IMR-90 (cell line): ENCODE results near the gene FARS2. TPM values are rescaled to one million over a fixed set of nuclear protein-coding genes. Genes with fewer than 3 reads are reported as not detected.

Experiments used
- ATAC-seq: fragments of 200-7000 bp; cut with Tn5 transposase; 2 replicates; pipeline ENCODE4 v1.9.1; 2020; ENCODE audit warnings: low read depth, mild to moderate bottlenecking, moderate library complexity
- BruUV-seq: library from RNA; stranded (reverse); fragments of 400-500 nt; replicated peaks from 2 replicates; lab custom pipeline; 2021; lab: Mats Ljungman, UMichigan
- CTCF ChIA-PET: fragments of 300-600 bp; formaldehyde crosslinking; extraction: SDS; loops from one replicate; lab custom pipeline; 2021; ENCODE audit warnings: antibody characterized with exemption; lab: Yijun Ruan, JAX
- POLR2A ChIA-PET: fragments of 300-600 bp; sonication (Branson Sonifier 250); formaldehyde crosslinking; loops from one replicate; lab custom pipeline; 2022; ENCODE audit warnings: antibody characterized with exemption; ENCODE audit not compliant: unreplicated experiment; lab: Charles Lee
- DNase-seq: peaks from one replicate; pipeline ENCODE4 v3.0.0; 2013
- H2AFZ ChIP-seq: replicated peaks from 2 replicates; pipeline ENCODE3; 2013; ENCODE audit warnings: low read length, mild to moderate bottlenecking; ENCODE audit not compliant: poor library complexity
- H2AK5ac ChIP-seq: 2 replicates; pipeline ENCODE4 v1.6.1; 2013; ENCODE audit warnings: low read depth, low read length, inconsistent platforms
- H2AK9ac ChIP-seq: replicated peaks from 2 replicates; pipeline ENCODE3; 2013; ENCODE audit warnings: mild to moderate bottlenecking, low read depth, low read length, moderate library complexity; ENCODE audit not compliant: poor library complexity
- H2BK120ac ChIP-seq: 2 replicates; pipeline ENCODE4 v1.6.1; 2013; ENCODE audit warnings: low read depth, low read length, inconsistent platforms
- H2BK15ac ChIP-seq: 3 replicates; pipeline ENCODE4 v1.6.1; 2013; ENCODE audit warnings: low read depth, low read length, inconsistent platforms
- H2BK20ac ChIP-seq: 2 replicates; pipeline ENCODE4 v1.6.1; 2013; ENCODE audit warnings: low read depth, mild to moderate bottlenecking, inconsistent platforms, low read length, moderate library complexity
- H2BK5ac ChIP-seq: 2 replicates; pipeline ENCODE4 v1.6.1; 2013; ENCODE audit warnings: mild to moderate bottlenecking, low read depth, low read length, inconsistent platforms; ENCODE audit not compliant: poor library complexity, severe bottlenecking
- H3K14ac ChIP-seq: replicated peaks from 2 replicates; pipeline ENCODE4 v1.6.1; 2013; ENCODE audit warnings: low read depth, low read length, inconsistent platforms
- H3K18ac ChIP-seq: 2 replicates; pipeline ENCODE4 v1.6.1; 2013; ENCODE audit warnings: low read depth, low read length, control low read depth
- H3K23ac ChIP-seq: 2 replicates; pipeline ENCODE4 v1.6.1; 2013; ENCODE audit warnings: low read depth, low read length, inconsistent platforms
- H3K27ac ChIP-seq: 2 replicates; pipeline ENCODE4 v1.5.1; 2013; ENCODE audit warnings: mild to moderate bottlenecking, control low read depth, low read length; ENCODE audit not compliant: insufficient read depth
- H3K27me3 ChIP-seq: 2 replicates; pipeline ENCODE4 v1.6.1; 2013; ENCODE audit warnings: low read length; ENCODE audit not compliant: control insufficient read depth, insufficient read depth
- H3K36me3 ChIP-seq: 2 replicates; pipeline ENCODE4 v1.6.1; 2013; ENCODE audit warnings: low read length, mixed read lengths; ENCODE audit not compliant: control insufficient read depth, insufficient read depth
- H3K4ac ChIP-seq: 2 replicates; pipeline ENCODE4 v1.6.1; 2013; ENCODE audit warnings: low read depth, low read length, inconsistent platforms
- H3K4me1 ChIP-seq: 2 replicates; pipeline ENCODE4 v1.6.1; 2013; ENCODE audit warnings: low read length, mixed read lengths; ENCODE audit not compliant: control insufficient read depth, insufficient read depth
- H3K4me2 ChIP-seq: 2 replicates; pipeline ENCODE4 v1.6.1; 2013; ENCODE audit warnings: low read depth, mild to moderate bottlenecking, control low read depth, low read length, moderate library complexity
- H3K4me3 ChIP-seq: 2 replicates; pipeline ENCODE4 v1.5.1; 2013; ENCODE audit warnings: low read depth, mild to moderate bottlenecking, control low read depth, low read length, moderate library complexity; ENCODE audit not compliant: insufficient read depth
- H3K56ac ChIP-seq: 2 replicates; pipeline ENCODE4 v1.6.1; 2013; ENCODE audit warnings: low read length, inconsistent platforms; ENCODE audit not compliant: insufficient read depth; ENCODE audit errors: extremely low read depth
- H3K79me1 ChIP-seq, 2 experiments: 2 replicates each; pipeline ENCODE4 v1.6.1; 2013; ENCODE audit warnings: low read length in 2 of 2, inconsistent platforms in 1 of 2, low read depth in 1 of 2
- H3K9ac ChIP-seq: 2 replicates; pipeline ENCODE4 v1.6.1; 2013; ENCODE audit warnings: low read depth, low read length, control low read depth
- H3K9me1 ChIP-seq: 2 replicates; pipeline ENCODE4 v1.6.1; 2013; ENCODE audit warnings: low read length, inconsistent platforms; ENCODE audit not compliant: insufficient read depth
- H3K9me3 ChIP-seq: 2 replicates; pipeline ENCODE4 v1.6.1; 2013; ENCODE audit warnings: low read length; ENCODE audit not compliant: control insufficient read depth, insufficient read depth
- H4K20me1 ChIP-seq: 2 replicates; pipeline ENCODE4 v1.6.1; 2013; ENCODE audit warnings: low read length, inconsistent platforms; ENCODE audit not compliant: insufficient read depth
- H4K5ac ChIP-seq: 2 replicates; pipeline ENCODE4 v1.6.1; 2013; ENCODE audit warnings: mild to moderate bottlenecking, low read depth, low read length, control low read depth
- H4K8ac ChIP-seq, 2 experiments: 2 replicates each; pipeline ENCODE4 v1.6.1; 2013; ENCODE audit warnings: low read depth in 2 of 2, low read length in 2 of 2, control low read depth in 1 of 2, inconsistent platforms in 1 of 2
- H4K91ac ChIP-seq: 2 replicates; pipeline ENCODE4 v1.6.1; 2013; ENCODE audit warnings: low read depth, low read length, inconsistent platforms; ENCODE audit not compliant: insufficient read depth
- MAZ ChIP-seq: IDR thresholded peaks from 2 replicates; pipeline ENCODE4 v1.6.1; 2012; ENCODE audit warnings: low read depth, mild to moderate bottlenecking, low read length, improper control_type of control experiment, moderate library complexity, borderline replicate concordance
- NFE2L2 ChIP-seq: fragments of 150-350 bp; IDR thresholded peaks from 2 replicates; pipeline ENCODE4 v1.6.1; 2016; ENCODE audit warnings: low read depth, mild to moderate bottlenecking, low read length
- POLR2A ChIP-seq: IDR thresholded peaks from 2 replicates; pipeline ENCODE4 v1.6.1; 2012; ENCODE audit warnings: mild to moderate bottlenecking, low read depth, low read length
- RAD21 ChIP-seq: IDR thresholded peaks from 2 replicates; pipeline ENCODE4 v1.6.1; 2012; ENCODE audit warnings: low read length, improper control_type of control experiment
- RCOR1 ChIP-seq: IDR thresholded peaks from 2 replicates; pipeline ENCODE4 v1.6.1; 2012; ENCODE audit warnings: mild to moderate bottlenecking, low read length, improper control_type of control experiment; ENCODE audit not compliant: insufficient replicate concordance
- RFX5 ChIP-seq: IDR thresholded peaks from 2 replicates; pipeline ENCODE4 v1.8.0; 2012; ENCODE audit warnings: low read depth, mild to moderate bottlenecking, low read length, moderate library complexity
- WGBS, 2 experiments: methylation state at CpG; one replicate each; pipeline versions ENCODE4 v1.1.5 to v1.1.7; 2013; ENCODE audit warnings: missing lambda C conversion rate in 2 of 2; ENCODE audit not compliant: insufficient read length in 1 of 2; ENCODE audit errors: extremely low coverage in 2 of 2; 5-methylcytosine and 5-hydroxymethylcytosine counted together
- dilution Hi-C: fragments of 300-500 bp; cut with HindIII; formaldehyde crosslinking; loops from one replicate; pipeline ENCODE4 v1.14.3; 2018; ENCODE audit warnings: low sequenced_read_pairs; ENCODE audit not compliant: unreplicated experiment
- in situ Hi-C: fragments of 300-500 bp; cut with MboI; formaldehyde crosslinking; loops from 3 replicates; pipeline ENCODE4 v1.14.3; 2019; ENCODE audit warnings: low sequenced_read_pairs, inconsistent platforms, mixed read lengths
- intact Hi-C: fragments of 100-400 bp; cut with micrococcal nuclease; formaldehyde crosslinking; loops from 2 replicates; pipeline ENCODE4 v1.10.0; 2022
- polyA plus RNA-seq, 3 experiments: library from polyadenylated mRNA; depleted of rRNA; stranded (reverse); fragments of >200 nt; gene quantifications; 2 replicates each; pipeline ENCODE4 v1.2.3, GENCODE V29; 2012; ENCODE audit warnings: low replicate concordance in 1 of 3
- total RNA-seq: library from RNA; depleted of rRNA; stranded (reverse); fragments of >200 nt; gene quantifications from 2 replicates; pipeline ENCODE4 v1.2.3, GENCODE V29; 2012

Gene FARS2
- total and polyA plus RNA-seq, 2 of the 4 experiments (the other 2 are of a cell fraction) = 12.1 to 28.9 TPM

DNA sequence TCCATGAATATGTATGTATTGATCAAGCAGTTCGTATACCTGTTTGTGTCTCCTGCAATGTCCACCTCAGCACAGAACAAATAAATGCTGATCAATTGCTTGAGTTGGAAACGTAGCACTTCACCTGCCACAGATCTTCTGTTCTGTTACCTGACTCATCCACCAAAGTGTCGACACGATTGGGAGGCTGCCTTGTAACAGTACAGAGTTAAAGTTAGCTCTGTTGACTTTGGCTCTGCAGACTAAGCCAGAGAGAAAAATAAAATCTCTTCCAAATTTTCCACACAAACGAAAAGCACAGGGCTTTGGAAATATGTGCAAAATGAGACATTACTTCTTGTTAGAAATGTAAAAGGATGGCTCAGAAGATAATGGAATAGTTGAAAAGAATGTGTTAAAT lies 500.1 kb downstream of the FARS2 start:
- H2BK120ac ChIP-seq = no peak overlapping the region
- H3K9ac ChIP-seq = no peak overlapping the region
- H3K4me2 ChIP-seq = no peak overlapping the region
- intact Hi-C loops = no loop called here
- H2AK9ac ChIP-seq = no peak overlapping the region
- no peak overlapping the region for H3K56ac ChIP-seq
- no peak overlapping the region for H2AFZ ChIP-seq
- WGBS, 2 experiments = no CpG with 5 or more reads among the region's 5 CpGs
- no peak overlapping the region for H2BK20ac ChIP-seq
- no peak overlapping the region for H3K27ac ChIP-seq
- DNase-seq (no peak), ATAC-seq (no peak)
- POLR2A ChIA-PET = no interaction called here
- dilution Hi-C loops = no loop called here
- H3K14ac ChIP-seq = no peak overlapping the region
- no peak overlapping the region for H4K5ac ChIP-seq
- no peaks in the 10 kb centered on the region for H4K20me1 ChIP-seq
- H3K9me1 ChIP-seq = no peaks in the 10 kb centered on the region
- no peaks in the 10 kb centered on the region for H3K4me1 ChIP-seq
- in situ Hi-C loops = no loop called here
- H2BK5ac ChIP-seq = no peak overlapping the region
- no peak overlapping the region for H4K91ac ChIP-seq
- no peak overlapping the region for H3K4me3 ChIP-seq
- TF ChIP-seq POLR2A (no peak), NFE2L2 (no peak), MAZ (no peak), RFX5 (no peak), RAD21 (no peak), RCOR1 (no peak)
- no peak overlapping the region for H3K23ac ChIP-seq
- H2BK15ac ChIP-seq = no peak overlapping the region
- CTCF ChIA-PET = no interaction called here
- H3K4ac ChIP-seq = no peak overlapping the region
- no peak overlapping the region for H2AK5ac ChIP-seq
- H4K8ac ChIP-seq = no peak overlapping the region
- no peaks in the 10 kb centered on the region for H3K36me3 ChIP-seq
- no peaks in the 10 kb centered on the region for H3K9me3 ChIP-seq
- H3K18ac ChIP-seq = no peak overlapping the region
- no peaks in the 10 kb centered on the region for H3K27me3 ChIP-seq
- BruUV-seq = no TSS peak
- H3K79me1 ChIP-seq = no peaks in the 10 kb centered on the region
